Endothelial cell of umbilical vein (primary cell): ENCODE data around the gene ETFA. TPM values are rescaled to one million over a fixed set of nuclear protein-coding genes. Genes with fewer than 3 reads are reported as not detected.
A peak's percentile ranks its signal among the peaks of the same experiment; 100 is the strongest.

Experiments
- BruUV-seq: library from RNA; stranded (reverse); fragments of 400-500 nt; replicated peaks from 2 replicates; lab custom pipeline; 2021; lab: Mats Ljungman, UMichigan
- CTCF ChIA-PET: fragments of 300-600, 350-600 bp; sonication (Branson Sonifier 250); formaldehyde crosslinking; loops from one replicate; lab custom pipeline; 2021; ENCODE audit warnings: antibody characterized with exemption, inconsistent platforms; lab: Charles Lee
- POLR2A ChIA-PET: fragments of 300-600, 350-600 bp; sonication (Branson Sonifier 250); formaldehyde crosslinking; loops from one replicate; lab custom pipeline; 2021; ENCODE audit warnings: antibody characterized with exemption, inconsistent platforms; lab: Charles Lee
- DNase-seq: peaks from one replicate; pipeline ENCODE4 v3.0.0-alpha.2; 2011; ENCODE audit warnings: low read depth, low spot score
- FAIRE-seq: peaks from 2 replicates; lab custom pipeline; 2011; peaks lifted over from hg19 to GRCh38; lab: Jason Lieb, UNC
- H2AFZ ChIP-seq: 2 replicates; pipeline ENCODE4 v1.6.0; 2012; ENCODE audit warnings: low read depth, low read length, control low read depth, inconsistent platforms
- H3K27ac ChIP-seq: 2 replicates; pipeline ENCODE4 v1.5.1; 2011; ENCODE audit warnings: low read depth, mild to moderate bottlenecking, control low read depth, low read length, moderate library complexity; ENCODE audit not compliant: insufficient read depth
- H3K27me3 ChIP-seq, 2 experiments: 2 replicates each; pipeline versions ENCODE4 v1.6.0 to v1.6.1; 2011; ENCODE audit warnings: low read length in 2 of 2, mixed read lengths in 1 of 2; ENCODE audit not compliant: control insufficient read depth in 2 of 2, insufficient read depth in 2 of 2
- H3K36me3 ChIP-seq, 2 experiments: 2 replicates in 1 of 2; 3 replicates in 1 of 2; pipeline ENCODE4 v1.5.1; 2011; ENCODE audit warnings: low read length in 2 of 2, mild to moderate bottlenecking in 1 of 2, moderate library complexity in 1 of 2; ENCODE audit not compliant: control insufficient read depth in 2 of 2, insufficient read depth in 2 of 2; ENCODE audit errors: extremely low read depth in 1 of 2
- H3K4me1 ChIP-seq: 3 replicates; pipeline ENCODE4 v1.5.1; 2011; ENCODE audit warnings: mild to moderate bottlenecking, low read length; ENCODE audit not compliant: control insufficient read depth, insufficient read depth; ENCODE audit errors: extremely low read depth
- H3K4me2 ChIP-seq: 2 replicates; pipeline ENCODE4 v1.6.1; 2011; ENCODE audit warnings: low read length, control low read depth, mixed read lengths; ENCODE audit not compliant: insufficient read depth
- H3K4me3 ChIP-seq, 3 experiments: fragments of 200-600 bp in 1 of 3; sonication (generic), shearing (Covaris generic) in 1 of 3; replicated peaks in 1 of 3; 2 replicates each; pipeline ENCODE4 v1.5.1; 2011 to 2016; ENCODE audit warnings: control low read depth in 3 of 3, low read length in 3 of 3, mild to moderate bottlenecking in 2 of 3, inconsistent platforms in 1 of 3, low read depth in 1 of 3, moderate library complexity in 1 of 3; ENCODE audit not compliant: insufficient read depth in 1 of 3
- H3K79me2 ChIP-seq: 2 replicates; pipeline ENCODE4 v1.6.0; 2012; ENCODE audit warnings: low read length, inconsistent platforms; ENCODE audit not compliant: control insufficient read depth, insufficient read depth
- H3K9ac ChIP-seq: replicated peaks from 2 replicates; pipeline ENCODE3; 2011; ENCODE audit warnings: low read length, control low read depth; ENCODE audit not compliant: insufficient read depth; ENCODE audit errors: extremely low read depth
- H3K9me1 ChIP-seq: replicated peaks from 3 replicates; pipeline ENCODE4 v1.6.0; 2011; ENCODE audit warnings: mild to moderate bottlenecking, low read length; ENCODE audit not compliant: control insufficient read depth, insufficient read depth; ENCODE audit errors: extremely low read depth
- H3K9me3 ChIP-seq: replicated peaks from 2 replicates; pipeline ENCODE4 v1.5.1; 2012; ENCODE audit warnings: low read length, inconsistent platforms; ENCODE audit not compliant: control insufficient read depth, insufficient read depth
- H4K20me1 ChIP-seq: replicated peaks from 2 replicates; pipeline ENCODE3; 2011; ENCODE audit warnings: mild to moderate bottlenecking, low read length; ENCODE audit not compliant: control insufficient read depth, insufficient read depth; ENCODE audit errors: extremely low read depth
- EZH2 ChIP-seq: IDR thresholded peaks from 2 replicates; pipeline ENCODE4 v1.6.1; 2012; ENCODE audit warnings: borderline replicate concordance, low read depth, mild to moderate bottlenecking, moderate library complexity, low read length, inconsistent platforms; ENCODE audit not compliant: severe bottlenecking
- POLR2A ChIP-seq: IDR thresholded peaks from 2 replicates; pipeline ENCODE4 v1.6.1; 2012; ENCODE audit warnings: low read depth, mild to moderate bottlenecking, control low read depth, low read length
- dilution Hi-C: fragments of 300-500 bp; cut with MboI; formaldehyde crosslinking; loops from one replicate; pipeline ENCODE4 v1.15.0; 2019; ENCODE audit warnings: low sequenced_read_pairs; ENCODE audit not compliant: extremely low pct_ligation_motif_present
- intact Hi-C: fragments of 100-400 bp; cut with micrococcal nuclease; formaldehyde crosslinking; loops from one replicate; pipeline ENCODE4 v1.10.0; 2022
- polyA plus RNA-seq, 4 experiments: library from polyadenylated mRNA; depleted of rRNA in 3 of 4; stranded (reverse) in 3 of 4; unstranded in 1 of 4; fragments of >200 nt; gene quantifications; 2 replicates each; pipeline versions ENCODE4 v1.2.1 to v1.2.3, GENCODE V29; 2011 to 2012; ENCODE audit warnings: missing spikeins in 1 of 4
- total RNA-seq: library from RNA; stranded (reverse); gene quantifications from 2 replicates; pipeline ENCODE4 v1.2.3, GENCODE V29; 2021
- TF ChIP-seq, protein P1 (sequence below), 2 donors: IDR thresholded peaks; 1 replicate in 1 of 2; 2 replicates in 1 of 2; pipeline ENCODE4 v1.5.1; 2011; ENCODE audit warnings: low read length in 2 of 2, mild to moderate bottlenecking in 2 of 2, moderate library complexity in 2 of 2, control low read depth in 1 of 2, inconsistent platforms in 1 of 2, low read depth in 1 of 2; ENCODE audit not compliant: insufficient read depth in 1 of 2; ENCODE audit errors: extremely low read depth in 1 of 2
- TF ChIP-seq, protein P2 (sequence below): IDR thresholded peaks from 2 replicates; pipeline ENCODE4 v1.6.1; 2011; ENCODE audit not compliant: insufficient read depth, insufficient read length

Gene ETFA
- total and polyA plus RNA-seq, 2 donors (not counting 3 experiments of a cell fraction or from before 2014, with no cell fraction given) = 102 to 116 TPM

DNA sequence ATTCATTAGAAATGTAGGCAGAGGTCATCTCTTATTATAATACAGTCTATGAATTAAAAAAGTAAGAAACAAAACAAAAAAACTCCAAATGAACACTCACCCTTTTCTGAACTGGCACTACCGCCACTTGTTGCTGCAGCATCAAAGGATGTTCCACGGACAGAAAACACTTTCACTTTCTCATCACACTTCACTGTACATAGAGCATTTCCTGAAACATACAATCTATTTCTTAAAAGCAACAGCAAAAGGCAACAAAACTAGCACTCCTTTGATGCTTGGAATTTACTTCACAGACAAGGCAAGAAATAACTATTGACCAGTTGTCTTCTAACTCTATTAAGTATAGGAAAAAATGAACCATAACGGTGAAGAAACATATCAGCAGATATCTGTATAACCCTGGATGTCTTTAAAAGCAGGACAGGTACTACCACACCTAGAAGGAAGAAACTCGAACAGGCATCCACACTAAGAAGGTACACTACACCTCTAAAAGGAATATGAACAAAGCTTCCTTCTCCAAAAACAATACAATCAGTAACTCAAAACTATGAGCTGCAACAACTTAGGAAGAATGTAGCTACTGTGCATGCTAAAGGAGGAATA lies 24.9 kb downstream of the ETFA start:
- intact Hi-C loops = loop anchor here (10.0 kb wide), 1 partner anchor 52 kb away; no protein-coding TSS in a partner anchor
- Histone ChIP-seq H3K27me3 (no peaks in the 10 kb centered on the region), H3K4me2 (no peak overlapping the region), H3K79me2 (no peaks in the 10 kb centered on the region), H3K27ac (no peak overlapping the region), H3K36me3 (peaks cover 4 to 11% of the 10 kb centered on the region in 2 experiments), H3K9me3 (no peaks in the 10 kb centered on the region), H2AFZ (no peak overlapping the region), H4K20me1 (no peaks in the 10 kb centered on the region), H3K9ac (no peak overlapping the region), H3K4me3 (no peak overlapping the region), H3K4me1 (no peaks in the 10 kb centered on the region), H3K9me1 (no peaks in the 10 kb centered on the region)
- TF ChIP-seq, protein P1, sequence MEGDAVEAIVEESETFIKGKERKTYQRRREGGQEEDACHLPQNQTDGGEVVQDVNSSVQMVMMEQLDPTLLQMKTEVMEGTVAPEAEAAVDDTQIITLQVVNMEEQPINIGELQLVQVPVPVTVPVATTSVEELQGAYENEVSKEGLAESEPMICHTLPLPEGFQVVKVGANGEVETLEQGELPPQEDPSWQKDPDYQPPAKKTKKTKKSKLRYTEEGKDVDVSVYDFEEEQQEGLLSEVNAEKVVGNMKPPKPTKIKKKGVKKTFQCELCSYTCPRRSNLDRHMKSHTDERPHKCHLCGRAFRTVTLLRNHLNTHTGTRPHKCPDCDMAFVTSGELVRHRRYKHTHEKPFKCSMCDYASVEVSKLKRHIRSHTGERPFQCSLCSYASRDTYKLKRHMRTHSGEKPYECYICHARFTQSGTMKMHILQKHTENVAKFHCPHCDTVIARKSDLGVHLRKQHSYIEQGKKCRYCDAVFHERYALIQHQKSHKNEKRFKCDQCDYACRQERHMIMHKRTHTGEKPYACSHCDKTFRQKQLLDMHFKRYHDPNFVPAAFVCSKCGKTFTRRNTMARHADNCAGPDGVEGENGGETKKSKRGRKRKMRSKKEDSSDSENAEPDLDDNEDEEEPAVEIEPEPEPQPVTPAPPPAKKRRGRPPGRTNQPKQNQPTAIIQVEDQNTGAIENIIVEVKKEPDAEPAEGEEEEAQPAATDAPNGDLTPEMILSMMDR (IDR thresholded peaks at IDR 0.05; ENCODE audit: extremely low read depth in 1 of 2, insufficient read depth in 1 of 2, low read depth in 1 of 2, low read length in 2 of 2) = no peak
- no TSS peak for BruUV-seq
- ChIA-PET POLR2A (no interaction called here), CTCF (interaction anchor here (1.0 to 3.1 kb wide), 8 partner anchors 8 to 580 kb away, joined by 3 to 20 read pairs (median 5); no protein-coding TSS in a partner anchor)
- FAIRE-seq = peak; percentile 31
- DNase-seq = no peak
- dilution Hi-C loops = no loop called here

DNA sequence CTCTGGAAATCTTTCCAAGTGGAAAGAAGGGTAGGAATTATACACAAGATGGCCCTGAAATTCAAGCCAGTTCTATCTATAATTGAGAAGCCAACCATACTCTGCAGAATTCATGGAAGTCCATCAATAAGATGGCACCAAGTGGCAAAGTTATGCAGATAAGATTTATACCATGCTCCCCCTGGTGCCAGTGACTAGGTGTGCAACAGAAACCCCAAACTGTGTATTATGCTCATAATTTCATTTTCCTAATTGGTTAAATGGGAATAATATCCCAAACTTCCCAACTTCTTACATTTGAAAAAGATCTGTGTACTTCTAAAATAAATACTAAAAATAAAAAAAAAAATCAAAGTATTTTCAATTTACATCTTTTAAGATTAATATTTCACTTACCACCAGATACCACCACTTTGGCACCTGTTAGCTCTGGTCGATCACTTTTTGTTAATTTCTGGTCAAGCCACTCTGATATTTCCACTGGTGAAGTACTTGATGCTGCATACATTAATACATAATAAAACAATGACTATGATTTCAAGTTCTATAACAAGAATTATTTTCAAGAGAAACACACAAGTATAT lies 25.9 kb downstream of the ETFA start:
- POLR2A ChIA-PET = no interaction called here

More for the DNA sequence above, 25.9 kb downstream of the ETFA start:
- Histone ChIP-seq H3K9ac (no peak overlapping the region), H3K4me2 (no peak overlapping the region), H3K36me3 (peaks cover 4 to 11% of the 10 kb centered on the region in 2 experiments), H3K9me1 (no peaks in the 10 kb centered on the region), H3K9me3 (no peaks in the 10 kb centered on the region), H3K4me3 (no peak overlapping the region), H3K27ac (no peak overlapping the region), H3K4me1 (no peaks in the 10 kb centered on the region), H3K27me3 (no peaks in the 10 kb centered on the region), H3K79me2 (no peaks in the 10 kb centered on the region), H2AFZ (no peak overlapping the region), H4K20me1 (no peaks in the 10 kb centered on the region)
- intact Hi-C loops = loop anchor here (2.0 to 10.0 kb wide), 2 partner anchors 51 to 95 kb away; no protein-coding TSS in a partner anchor
- TF ChIP-seq POLR2A = no peak
- TF ChIP-seq, protein P2, sequence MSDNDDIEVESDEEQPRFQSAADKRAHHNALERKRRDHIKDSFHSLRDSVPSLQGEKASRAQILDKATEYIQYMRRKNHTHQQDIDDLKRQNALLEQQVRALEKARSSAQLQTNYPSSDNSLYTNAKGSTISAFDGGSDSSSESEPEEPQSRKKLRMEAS = no peak
- no peak for TF ChIP-seq EZH2
- TF ChIP-seq, protein P1 (IDR thresholded peaks at IDR 0.05; ENCODE audit: extremely low read depth in 1 of 2, insufficient read depth in 1 of 2, low read depth in 1 of 2, low read length in 2 of 2) = peak; percentile 37 to 55
- DNase-seq (peak; percentile 28), FAIRE-seq (peak; percentile 62)
- dilution Hi-C loops = no loop called here
- BruUV-seq = no TSS peak
- CTCF ChIA-PET = interaction anchor here (0.6 to 3.1 kb wide), 12 partner anchors 9 to 562 kb away, joined by 3 to 20 read pairs (median 4); no protein-coding TSS in a partner anchor
